ENCODE measurements around the gene KRTAP12-1. TPM values are rescaled to one million over a fixed set of nuclear protein-coding genes. Genes with fewer than 3 reads are reported as not detected.
A peak's percentile ranks its signal among the peaks of the same experiment; 100 is the strongest.
"Not testable (repeated sequence)": the region's sequence is repeated elsewhere in the genome, so short reads cannot be mapped to it uniquely, and the experiment has no call there.

Gene KRTAP12-1
- total RNA-seq, 1 donor from 2014 or later: not detected

GRCh38 chr21:44686843-44687561 is 5.0 kb upstream of the KRTAP12-1 start:
- Mint-ChIP-seq H3K36me3 (no peaks in the 10 kb centered on the region), H3K4me1 (ENCODE audit: unreplicated experiment) (peaks cover 18% of the 10 kb centered on the region), H3K27me3 (peaks cover 67% of the 10 kb centered on the region), H3K4me3 (peak overlapping the region; percentile 7), H3K27ac (no peak overlapping the region), H3K9me3 (no peaks in the 10 kb centered on the region)
- TF ChIP-seq CTCF (conservative IDR thresholded peaks at IDR 0.05): no peak
- DNase-seq (ENCODE audit: extremely low spot score, unreplicated experiment): no peak

DNA sequence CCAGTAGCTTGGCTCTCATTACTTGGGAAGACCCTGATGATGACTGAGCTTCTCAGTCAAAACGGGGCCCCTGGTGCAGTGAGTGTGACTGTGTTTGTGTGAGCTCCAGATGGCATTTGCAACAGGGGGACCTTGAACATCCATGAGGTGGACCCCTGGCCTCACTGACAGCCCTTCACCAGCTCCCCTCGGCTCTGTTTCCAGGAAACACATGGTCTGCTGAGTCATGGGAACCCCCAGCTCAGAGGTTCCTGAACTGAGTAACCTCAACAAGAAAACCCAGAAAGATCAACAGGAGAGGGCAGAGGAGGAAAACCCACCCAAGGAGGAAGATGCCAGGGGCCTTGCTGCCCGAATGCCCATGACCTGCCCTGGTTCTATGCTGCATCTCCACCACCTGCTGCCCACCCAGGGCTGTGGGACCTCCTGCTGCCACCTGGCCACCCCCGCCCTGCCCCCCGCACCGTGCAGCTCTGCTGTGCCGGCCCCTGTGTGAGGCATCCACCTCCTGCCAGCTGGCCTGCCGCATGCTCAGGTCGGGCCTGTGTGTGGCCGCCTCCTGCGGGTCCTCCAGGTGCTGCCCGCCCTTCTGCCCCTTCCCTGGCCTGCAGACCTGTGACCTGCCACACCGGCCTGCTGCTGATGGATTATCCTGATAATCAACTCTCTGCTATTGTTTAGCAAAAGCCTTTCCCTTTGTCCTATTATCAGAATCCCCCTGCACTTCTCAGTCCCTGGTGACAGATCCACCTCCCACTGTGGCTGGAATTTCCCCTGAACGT is 4.2 kb upstream of the KRTAP12-1 start:
- DNase-seq (ENCODE audit: extremely low spot score, unreplicated experiment): no peak
- peaks cover 65% of the 10 kb centered on the region for H3K27me3 Mint-ChIP-seq
- no peak overlapping the region for H3K27ac Mint-ChIP-seq
- no peak overlapping the region for H3K4me3 Mint-ChIP-seq
- H3K4me1 Mint-ChIP-seq (ENCODE audit: unreplicated experiment): peaks cover 18% of the 10 kb centered on the region
- no peaks in the 10 kb centered on the region for H3K36me3 Mint-ChIP-seq
- TF ChIP-seq CTCF (conservative IDR thresholded peaks at IDR 0.05): no peak
- no peaks in the 10 kb centered on the region for H3K9me3 Mint-ChIP-seq

DNA sequence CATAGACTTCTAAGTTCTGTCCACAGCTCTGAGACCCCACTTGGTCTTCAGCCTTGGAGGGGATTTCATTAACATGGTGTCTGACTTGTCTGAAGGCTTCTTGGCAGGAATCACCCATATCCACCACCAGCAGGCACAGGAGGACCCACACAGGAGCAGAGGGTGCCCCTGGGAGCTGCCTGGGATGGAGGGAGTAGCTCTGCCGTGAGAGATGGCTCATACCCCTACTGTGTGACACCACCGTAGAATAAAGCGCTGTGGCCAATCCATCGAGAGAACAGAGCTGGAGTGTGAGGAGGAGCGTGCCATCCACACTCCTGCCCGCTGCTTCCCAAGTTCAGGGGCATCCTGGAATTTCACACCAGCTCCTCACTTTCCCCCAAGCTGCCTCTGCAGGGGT is 3.1 kb upstream of the KRTAP12-1 start:
- H3K4me3 Mint-ChIP-seq; H3K9me3 Mint-ChIP-seq; H3K27ac Mint-ChIP-seq; H3K36me3 Mint-ChIP-seq; DNase-seq (ENCODE audit: extremely low spot score, unreplicated experiment): not testable (repeated sequence)
- Mint-ChIP-seq H3K4me1 (ENCODE audit: unreplicated experiment) (peaks cover 18% of the 10 kb centered on the region), H3K27me3 (peaks cover 62% of the 10 kb centered on the region)

DNA sequence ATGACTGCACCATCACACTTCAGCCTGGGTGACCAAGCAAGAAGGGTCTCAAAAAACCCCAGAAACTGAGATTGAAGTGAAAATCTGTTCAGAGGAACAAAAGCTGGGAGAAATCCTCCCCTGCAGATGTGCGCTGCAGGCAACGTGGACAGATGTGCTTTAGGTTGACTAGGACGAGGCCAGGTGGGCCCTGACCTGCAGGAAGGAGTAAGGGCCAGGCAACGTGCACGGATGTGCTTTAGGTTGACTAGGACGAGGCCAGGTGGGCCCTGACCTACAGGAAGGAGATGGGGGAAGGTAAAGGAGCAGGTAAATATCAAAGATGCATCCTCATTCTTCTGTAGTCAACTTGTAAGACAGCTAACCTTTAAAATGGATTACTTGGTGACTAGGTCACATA is 2.5 kb upstream of the KRTAP12-1 start:
- no peak for DNase-seq (ENCODE audit: extremely low spot score, unreplicated experiment)
- TF ChIP-seq CTCF (conservative IDR thresholded peaks at IDR 0.05): no peak
- Mint-ChIP-seq H3K9me3 (no peaks in the 10 kb centered on the region), H3K4me1 (ENCODE audit: unreplicated experiment) (peaks cover 18% of the 10 kb centered on the region), H3K27ac (no peak overlapping the region), H3K27me3 (peaks cover 62% of the 10 kb centered on the region), H3K4me3 (no peak overlapping the region), H3K36me3 (no peaks in the 10 kb centered on the region)

DNA sequence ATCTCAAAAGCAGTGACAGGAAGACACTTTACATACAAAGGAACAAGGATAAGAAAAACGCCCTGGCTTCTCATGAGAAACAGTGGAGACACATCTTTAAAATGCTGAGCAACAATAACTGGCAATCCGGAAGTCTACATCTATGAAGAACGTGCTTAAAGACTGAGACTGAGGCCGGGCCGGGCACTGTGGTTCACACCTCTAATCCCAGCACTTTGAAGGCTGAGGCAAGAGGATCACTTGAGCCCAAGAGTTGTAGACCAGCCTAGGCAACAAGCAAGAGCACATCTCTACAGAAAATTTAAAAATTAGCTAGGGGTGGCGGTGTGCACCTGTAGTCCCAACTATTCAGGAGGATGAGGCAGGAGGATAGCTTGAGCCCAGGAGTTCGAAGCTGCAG is 2.1 kb upstream of the KRTAP12-1 start:
- TF ChIP-seq CTCF (conservative IDR thresholded peaks at IDR 0.05): no peak
- Mint-ChIP-seq H3K9me3 (no peaks in the 10 kb centered on the region), H3K4me1 (ENCODE audit: unreplicated experiment) (peaks cover 18% of the 10 kb centered on the region), H3K4me3 (no peak overlapping the region), H3K36me3 (no peaks in the 10 kb centered on the region), H3K27ac (no peak overlapping the region), H3K27me3 (peaks cover 62% of the 10 kb centered on the region)
- no peak for DNase-seq (ENCODE audit: extremely low spot score, unreplicated experiment)

DNA sequence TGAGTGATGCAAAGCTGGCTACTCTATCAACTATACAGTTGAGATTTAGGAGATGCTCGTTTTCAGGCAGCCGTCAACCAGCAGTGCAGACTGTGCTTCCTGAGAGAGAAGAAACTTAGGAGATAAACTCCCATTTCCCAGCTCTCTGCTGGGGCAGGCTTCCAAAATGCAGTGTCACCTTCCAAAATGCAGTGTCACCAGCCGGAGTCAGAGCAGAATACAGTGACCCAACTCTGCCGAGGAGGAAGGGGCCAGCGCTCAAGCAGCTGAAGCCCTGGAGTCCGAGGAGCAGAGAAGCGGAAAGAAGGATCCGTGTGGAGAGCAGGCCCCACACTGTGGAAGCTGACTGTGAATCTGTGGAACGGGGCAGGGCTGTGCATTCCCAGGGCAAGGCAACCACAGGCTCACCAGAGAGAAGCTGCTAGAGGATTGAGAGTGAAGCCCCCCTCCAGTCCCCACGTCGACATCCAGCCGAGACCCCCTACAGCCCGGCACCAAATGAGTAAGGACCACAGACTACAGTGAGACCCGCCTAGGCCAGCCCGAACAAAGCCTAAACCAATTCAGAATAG is 703 bp upstream of the KRTAP12-1 start:
- H3K4me1 Mint-ChIP-seq (ENCODE audit: unreplicated experiment): peaks cover 13% of the 10 kb centered on the region
- H3K27me3 Mint-ChIP-seq: peaks cover 56% of the 10 kb centered on the region
- DNase-seq (ENCODE audit: extremely low spot score, unreplicated experiment): no peak
- H3K36me3 Mint-ChIP-seq: no peaks in the 10 kb centered on the region
- H3K4me3 Mint-ChIP-seq: no peak overlapping the region
- H3K9me3 Mint-ChIP-seq: no peaks in the 10 kb centered on the region
- H3K27ac Mint-ChIP-seq: no peak overlapping the region
- no peak for TF ChIP-seq CTCF (conservative IDR thresholded peaks at IDR 0.05)

Data from type B pancreatic cell (in vitro differentiated cells).